Measurements from ENCODE around the gene PTPRN2.
A peak's percentile ranks its signal among the peaks of the same experiment; 100 is the strongest.

DNA sequence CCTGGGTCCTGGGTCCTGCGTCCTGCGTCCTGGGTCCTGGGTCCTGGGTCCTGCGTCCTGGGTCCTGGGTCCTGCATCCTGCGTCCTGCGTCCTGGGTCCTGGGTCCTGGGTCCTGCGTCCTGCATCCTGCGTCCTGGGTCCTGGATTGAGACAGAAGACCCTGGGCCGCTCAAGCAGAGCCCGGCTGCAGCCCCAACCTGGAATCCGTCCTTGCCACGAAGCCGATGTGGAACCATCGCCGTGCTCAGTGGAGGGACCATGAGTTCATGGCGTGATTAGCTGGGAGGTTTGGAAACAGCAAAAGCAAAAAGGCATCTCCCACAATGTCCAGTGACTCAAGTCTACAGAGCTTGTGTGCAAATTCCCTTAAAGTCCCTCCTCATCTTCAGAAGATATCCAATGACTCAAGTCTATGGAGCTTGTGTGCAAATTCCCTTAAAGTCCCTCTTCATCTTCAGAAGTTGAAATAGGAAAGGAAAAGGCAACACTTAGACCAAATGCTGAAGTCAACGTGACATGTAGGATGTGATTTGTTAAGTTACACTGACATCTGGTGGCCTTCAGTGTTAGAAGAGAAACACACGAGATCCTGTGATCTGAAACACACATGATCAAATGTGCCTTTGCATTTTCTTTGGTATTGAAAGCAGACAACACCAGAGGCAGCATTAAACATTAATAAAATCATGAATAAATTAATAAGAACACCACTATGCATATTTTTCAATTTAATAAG, 179.9 kb downstream of the PTPRN2 start:
- TF ChIP-seq, protein P1, sequence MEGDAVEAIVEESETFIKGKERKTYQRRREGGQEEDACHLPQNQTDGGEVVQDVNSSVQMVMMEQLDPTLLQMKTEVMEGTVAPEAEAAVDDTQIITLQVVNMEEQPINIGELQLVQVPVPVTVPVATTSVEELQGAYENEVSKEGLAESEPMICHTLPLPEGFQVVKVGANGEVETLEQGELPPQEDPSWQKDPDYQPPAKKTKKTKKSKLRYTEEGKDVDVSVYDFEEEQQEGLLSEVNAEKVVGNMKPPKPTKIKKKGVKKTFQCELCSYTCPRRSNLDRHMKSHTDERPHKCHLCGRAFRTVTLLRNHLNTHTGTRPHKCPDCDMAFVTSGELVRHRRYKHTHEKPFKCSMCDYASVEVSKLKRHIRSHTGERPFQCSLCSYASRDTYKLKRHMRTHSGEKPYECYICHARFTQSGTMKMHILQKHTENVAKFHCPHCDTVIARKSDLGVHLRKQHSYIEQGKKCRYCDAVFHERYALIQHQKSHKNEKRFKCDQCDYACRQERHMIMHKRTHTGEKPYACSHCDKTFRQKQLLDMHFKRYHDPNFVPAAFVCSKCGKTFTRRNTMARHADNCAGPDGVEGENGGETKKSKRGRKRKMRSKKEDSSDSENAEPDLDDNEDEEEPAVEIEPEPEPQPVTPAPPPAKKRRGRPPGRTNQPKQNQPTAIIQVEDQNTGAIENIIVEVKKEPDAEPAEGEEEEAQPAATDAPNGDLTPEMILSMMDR (IDR thresholded peaks at IDR 0.05) = peak; percentile 68
- TF ChIP-seq ZFX (IDR thresholded peaks at IDR 0.05; ENCODE audit: borderline replicate concordance) = no peak
